HG03520 (cell line): Measurements from ENCODE around the gene DCUN1D4.
A peak's percentile ranks its signal among the peaks of the same experiment; 100 is the strongest.
"Not testable (repeated sequence)": the region's sequence is repeated elsewhere in the genome, so short reads cannot be mapped to it uniquely, and the experiment has no call there.

Experiments
- ATAC-seq: cut with Tn5 transposase; IDR thresholded peaks from one replicate; pipeline ENCODE4 v1.9.1; 2021; ENCODE audit warnings: mild to moderate bottlenecking, moderate library complexity; ENCODE audit not compliant: unreplicated experiment

Gene DCUN1D4

GRCh38 chr4:51893402-51893801 is 50.4 kb downstream of the DCUN1D4 start:
- ATAC-seq = not testable (repeated sequence)

DNA sequence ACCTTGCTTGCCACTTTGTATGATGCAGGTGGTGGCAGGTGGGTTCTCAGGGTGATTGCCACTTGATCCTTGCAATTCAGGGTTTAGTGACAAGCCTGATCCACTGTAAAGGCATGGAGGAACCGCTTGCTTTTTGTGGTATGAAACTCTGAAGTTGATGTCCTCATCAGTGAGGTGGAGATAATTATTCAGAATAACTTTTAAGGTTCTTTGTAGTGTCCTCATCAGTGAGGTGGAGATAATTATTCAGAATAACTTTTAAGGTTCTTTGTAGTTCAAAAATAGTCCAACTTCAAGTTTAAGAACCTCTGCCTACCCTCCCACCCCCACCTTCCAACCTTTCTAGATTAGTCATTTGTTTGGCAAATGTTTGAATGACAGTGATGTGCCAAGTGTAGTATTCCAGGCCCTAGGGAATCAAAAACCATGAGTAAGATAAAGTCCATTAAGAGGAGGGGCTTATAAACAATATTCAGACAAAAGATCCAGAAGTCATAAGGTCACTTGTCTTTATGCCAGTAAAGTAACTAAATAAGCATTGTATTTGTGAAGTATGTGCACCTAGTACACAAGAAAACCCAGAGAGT is 51.2 kb downstream of the DCUN1D4 start:
- ATAC-seq = no peak

DNA sequence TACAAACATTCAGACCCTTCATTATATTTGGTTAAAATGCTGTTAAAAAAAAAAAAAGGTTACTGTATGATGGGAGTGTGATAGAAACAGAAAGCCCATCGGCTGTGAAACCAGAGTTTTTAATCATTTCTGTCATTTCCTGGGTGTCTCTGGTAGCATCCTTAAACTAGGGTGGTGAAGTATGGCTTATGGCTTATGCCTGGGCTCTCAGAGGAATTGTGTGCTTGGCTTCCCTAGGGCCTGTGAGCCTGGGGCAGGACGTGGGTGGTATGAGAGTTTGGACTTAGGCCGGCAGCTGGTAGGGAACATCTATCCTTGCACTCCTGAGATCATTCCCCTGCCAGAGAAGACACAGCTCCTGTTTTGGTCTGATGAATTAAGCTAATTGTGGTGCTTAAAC is 52.2 kb downstream of the DCUN1D4 start:
- ATAC-seq = no peak

DNA sequence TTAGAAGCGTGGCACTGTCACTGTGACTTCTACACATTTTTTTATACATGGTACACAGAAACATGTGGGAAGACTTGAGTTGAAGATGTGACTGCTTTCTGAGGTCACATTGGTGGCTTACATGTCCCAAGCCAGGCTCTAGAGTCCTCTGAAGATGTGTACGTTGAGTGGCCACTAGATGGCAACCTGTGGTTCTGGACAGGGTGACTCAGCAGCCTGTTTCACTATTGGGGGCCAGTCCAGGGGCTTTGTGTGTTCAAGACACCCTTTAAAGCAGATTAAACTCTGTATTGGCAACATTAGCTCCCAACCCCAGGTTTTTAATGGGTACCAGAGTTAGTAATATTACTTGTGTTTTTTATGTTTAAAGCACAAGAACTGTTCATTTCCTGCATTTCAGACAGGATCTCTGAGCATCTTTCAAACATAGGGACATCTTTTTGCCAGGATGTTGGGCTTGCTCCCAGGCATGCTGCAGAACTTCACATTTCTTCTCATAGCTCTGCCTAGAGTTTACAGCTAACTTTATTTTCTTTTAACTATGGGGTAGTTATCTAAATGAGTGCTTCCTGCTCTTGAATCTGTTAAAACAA is 53.0 kb downstream of the DCUN1D4 start:
- peak; percentile 99 for ATAC-seq

- no peak for ATAC-seq
Measured at GRCh38 chr4:51901363-51901762, 58.4 kb downstream of the DCUN1D4 start.

- ATAC-seq = peak; percentile 99
Measured at GRCh38 chr4:51906167-51906958, 63.4 kb downstream of the DCUN1D4 start.

- no peak for ATAC-seq
Measured at GRCh38 chr4:51907006-51907669, 64.2 kb downstream of the DCUN1D4 start.

DNA sequence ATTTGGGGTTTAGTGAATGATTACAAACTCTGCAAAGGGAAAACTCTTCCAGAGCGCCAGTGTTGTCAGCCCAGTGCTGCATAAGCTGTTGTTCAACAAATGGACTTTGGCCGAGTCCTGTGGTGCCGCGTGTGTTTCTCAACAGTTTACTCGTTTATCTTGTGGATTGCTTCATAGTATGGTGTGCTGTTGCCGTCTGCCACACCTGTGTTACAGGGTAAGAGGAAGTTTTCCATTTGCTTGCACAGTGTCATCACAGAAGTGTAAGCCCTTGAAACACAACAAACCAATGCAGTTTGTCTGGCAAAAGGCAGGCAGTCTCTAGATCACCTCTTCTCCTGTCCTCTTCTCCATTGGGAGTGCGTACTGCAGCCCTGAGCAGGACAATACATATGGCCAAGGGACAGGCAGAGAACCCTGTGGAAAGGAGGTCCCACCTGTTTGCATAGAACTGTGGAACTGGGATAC is 66.3 kb downstream of the DCUN1D4 start:
- no peak for ATAC-seq

GRCh38 chr4:51918251-51918650 is 75.3 kb downstream of the DCUN1D4 start:
- ATAC-seq = no peak

DNA sequence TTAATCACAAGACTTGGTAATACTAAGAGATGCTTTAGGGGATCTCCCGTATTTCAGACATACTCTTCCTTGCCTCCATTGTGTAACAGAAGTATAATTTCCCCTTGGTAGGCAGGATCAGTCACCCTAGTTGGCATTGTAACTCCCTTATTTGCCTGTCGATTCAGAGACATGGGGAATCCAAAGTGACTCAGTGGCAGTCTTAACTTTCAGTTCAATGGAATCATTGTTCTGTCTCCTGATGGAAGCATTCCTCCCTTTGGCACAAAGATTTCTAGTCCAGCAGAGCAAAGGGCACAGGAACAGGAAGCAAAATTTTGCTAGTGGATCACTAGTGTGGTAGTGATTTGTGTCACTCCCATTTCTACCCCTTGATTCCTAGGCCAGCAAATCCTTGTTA is 80.4 kb downstream of the DCUN1D4 start:
- ATAC-seq = no peak

GRCh38 chr4:51925307-51925706 is 82.4 kb downstream of the DCUN1D4 start:
- ATAC-seq = no peak

DNA sequence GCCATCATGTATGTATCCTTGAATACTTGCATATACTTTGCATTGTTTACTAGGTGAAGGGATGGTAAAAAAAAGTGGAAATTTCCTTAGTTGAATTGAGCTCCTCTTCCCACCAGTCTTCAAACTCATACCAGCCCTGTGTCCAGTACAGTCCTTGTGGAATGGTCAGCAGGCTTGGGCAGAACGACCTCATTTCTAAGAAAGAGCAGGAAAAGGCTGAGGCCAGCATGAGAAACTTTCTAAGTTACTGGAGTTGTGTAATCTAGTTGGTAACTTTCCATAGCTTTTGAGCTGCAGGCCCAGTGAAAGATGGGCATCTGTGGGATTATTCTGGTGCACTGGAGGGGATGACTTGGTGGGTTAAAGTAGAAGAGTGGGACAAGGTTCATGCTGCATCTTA is 87.6 kb downstream of the DCUN1D4 start:
- no peak for ATAC-seq

- ATAC-seq = no peak
Measured at GRCh38 chr4:51931461-51931860, 88.5 kb downstream of the DCUN1D4 start.

DNA sequence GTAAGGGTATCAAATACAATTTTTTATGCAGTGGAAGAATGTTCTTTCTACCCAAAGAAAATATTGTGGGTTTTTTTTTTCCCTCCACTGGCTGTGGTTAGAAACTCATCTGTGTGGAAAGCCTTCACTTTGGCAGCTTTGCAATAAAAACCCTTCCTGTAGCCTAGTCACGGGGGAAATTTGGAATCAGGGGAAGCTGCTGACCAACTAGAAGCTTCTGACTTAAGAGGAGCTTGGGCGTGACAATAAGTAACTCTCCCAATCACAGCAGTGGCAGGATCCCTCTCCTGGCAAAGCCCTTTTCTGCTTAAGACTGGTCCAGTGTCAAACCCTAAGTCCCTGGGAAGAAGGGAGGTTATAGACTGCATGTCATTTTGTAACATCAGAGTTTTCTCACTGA is 89.3 kb downstream of the DCUN1D4 start:
- ATAC-seq = no peak

DNA sequence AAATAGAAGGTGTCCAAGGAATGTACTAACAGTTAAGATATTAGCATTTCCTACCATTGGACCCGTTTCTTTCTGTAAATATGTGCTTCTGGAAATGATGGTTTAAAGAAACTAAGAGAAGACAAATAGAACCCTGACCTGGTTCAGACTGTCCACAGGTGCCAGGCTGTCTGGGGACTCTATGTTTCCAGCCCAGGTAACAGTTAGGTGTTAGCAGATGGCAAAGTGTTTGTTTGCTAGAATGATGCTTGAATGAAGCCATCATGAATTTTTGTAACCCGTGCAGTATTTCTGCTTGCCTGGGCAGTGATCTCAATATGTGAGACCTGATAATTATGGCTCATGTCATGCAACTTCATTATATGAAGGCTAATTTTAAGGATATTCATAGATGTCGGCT is 89.7 kb downstream of the DCUN1D4 start:
- no peak for ATAC-seq

- ATAC-seq = not testable (repeated sequence)
Measured at GRCh38 chr4:51940460-51940859, 97.5 kb downstream of the DCUN1D4 start.

- ATAC-seq = no peak
Measured at GRCh38 chr4:51942108-51942832, 99.3 kb downstream of the DCUN1D4 start.

DNA sequence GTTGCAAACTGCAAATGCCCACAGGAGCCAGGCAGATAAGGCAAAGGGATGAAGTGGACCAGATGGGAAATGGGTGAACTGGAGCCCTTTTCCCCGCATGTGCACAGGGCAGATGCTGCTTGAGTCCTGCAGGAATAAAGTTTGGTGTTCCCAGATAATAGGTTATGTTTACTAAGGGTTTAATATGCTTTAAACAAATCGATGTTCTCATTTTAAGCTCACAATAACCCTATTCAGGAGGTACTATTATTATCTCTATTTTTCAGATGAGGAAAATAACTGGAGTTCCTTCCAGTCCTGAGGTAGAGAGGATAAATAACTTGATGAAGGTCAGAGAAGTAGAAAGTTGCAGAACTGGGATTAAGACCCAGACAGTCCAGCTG is 99.9 kb downstream of the DCUN1D4 start:
- ATAC-seq = no peak

DNA sequence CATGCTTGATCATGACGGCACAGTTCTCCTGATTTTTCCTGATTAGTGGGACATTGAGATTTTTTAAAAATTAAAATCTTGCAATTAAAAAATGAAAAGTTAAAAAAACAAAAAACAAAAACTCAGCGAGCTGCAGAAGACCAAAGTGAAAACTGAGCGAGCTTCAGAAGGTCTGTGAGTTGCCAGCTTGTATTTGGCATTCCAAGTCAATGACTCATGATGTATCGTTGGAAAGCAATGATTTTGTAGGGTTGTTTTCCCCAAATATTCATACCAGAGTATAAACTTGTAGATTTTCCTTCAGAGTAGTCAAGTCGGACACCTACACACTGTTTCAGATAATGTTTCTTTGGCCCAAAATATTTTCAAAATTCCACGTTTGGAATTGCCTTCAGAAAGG is 100.3 kb downstream of the DCUN1D4 start:
- no peak for ATAC-seq

DNA sequence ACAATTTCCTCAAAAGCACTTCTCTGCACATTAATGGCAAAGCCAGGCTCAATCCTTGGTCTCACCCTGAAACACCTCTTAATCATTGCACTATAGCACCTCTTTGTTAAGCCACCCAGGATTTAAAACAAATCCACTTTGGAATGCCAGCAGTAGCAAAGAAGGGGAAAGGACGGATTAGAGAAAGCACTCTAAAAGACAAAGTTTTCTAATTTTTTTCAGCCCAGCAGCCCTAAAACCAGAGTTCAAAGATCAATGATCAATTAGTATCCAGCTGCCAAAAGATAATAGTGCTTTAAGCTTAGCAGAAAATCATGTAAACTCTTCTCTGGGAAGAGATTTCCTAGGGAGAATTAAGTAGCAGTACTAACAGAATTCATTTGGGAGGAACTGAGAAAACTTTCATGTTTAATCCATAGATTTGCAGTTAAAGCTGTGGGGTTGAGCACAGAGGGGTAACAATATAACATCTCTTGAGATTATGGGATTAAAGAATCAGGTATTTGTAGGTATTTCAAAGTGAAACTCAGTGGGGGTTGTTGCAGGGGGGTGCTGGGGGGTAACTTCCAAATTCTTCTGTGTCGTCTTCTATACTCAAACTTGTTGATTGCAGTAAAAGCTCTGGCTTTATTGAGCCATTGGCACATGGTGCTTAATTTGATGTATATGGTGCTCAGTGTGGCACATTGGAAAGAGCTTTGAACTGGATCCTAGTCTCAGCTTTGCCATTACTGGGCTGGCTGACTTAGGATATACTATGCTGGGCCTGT is 115.4 kb downstream of the DCUN1D4 start:
- no peak for ATAC-seq
